Fibroblast of lung (primary cell): Measurements from ENCODE around the gene MITF. TPM values are rescaled to one million over a fixed set of nuclear protein-coding genes. Genes with fewer than 3 reads are reported as not detected.

Experiments
- DNase-seq, 2 donors: peaks; one replicate each; pipeline versions ENCODE4 v3.0.0 to v3.0.0-alpha.2; 2010; ENCODE audit warnings: low read depth in 2 of 2
- H2AFZ ChIP-seq: 2 replicates; pipeline ENCODE4 v1.5.1; 2012; ENCODE audit warnings: low read length, control low read depth, inconsistent platforms
- H3K27ac ChIP-seq: 2 replicates; pipeline ENCODE4 v1.5.1; 2011; ENCODE audit warnings: low read length, control low read depth; ENCODE audit not compliant: insufficient read depth
- H3K27me3 ChIP-seq: 2 replicates; pipeline ENCODE4 v1.5.1; 2011; ENCODE audit warnings: mild to moderate bottlenecking, low read length; ENCODE audit not compliant: control insufficient read depth, insufficient read depth
- H3K36me3 ChIP-seq: 2 replicates; pipeline ENCODE4 v1.5.1; 2011; ENCODE audit warnings: low read length; ENCODE audit not compliant: control insufficient read depth, insufficient read depth
- H3K4me1 ChIP-seq: 2 replicates; pipeline ENCODE4 v1.5.1; 2011; ENCODE audit warnings: low read length; ENCODE audit not compliant: control insufficient read depth, insufficient read depth; ENCODE audit errors: extremely low read depth
- H3K4me2 ChIP-seq: 2 replicates; pipeline ENCODE4 v1.5.1; 2011; ENCODE audit warnings: low read length, control low read depth; ENCODE audit not compliant: insufficient read depth; ENCODE audit errors: extremely low read depth
- H3K4me3 ChIP-seq, 4 experiments: fragments of 200-600 bp in 1 of 4; sonication (generic) in 1 of 4; replicated peaks in 1 of 4; 2 replicates each; pipeline ENCODE4 v1.5.1; 2011 to 2016; ENCODE audit warnings: low read length in 4 of 4, low read depth in 3 of 4, mild to moderate bottlenecking in 3 of 4, control low read depth in 2 of 4, inconsistent platforms in 1 of 4, mixed read lengths in 1 of 4; ENCODE audit not compliant: insufficient read depth in 1 of 4; ENCODE audit errors: control extremely low read depth in 1 of 4
- H3K79me2 ChIP-seq: 2 replicates; pipeline ENCODE4 v1.5.1; 2012; ENCODE audit warnings: mild to moderate bottlenecking, low read length, inconsistent platforms; ENCODE audit not compliant: control insufficient read depth, insufficient read depth
- H3K9ac ChIP-seq: 2 replicates; pipeline ENCODE4 v1.5.1; 2011; ENCODE audit warnings: mild to moderate bottlenecking, low read length, control low read depth; ENCODE audit not compliant: insufficient read depth
- H3K9me3 ChIP-seq: 2 replicates; pipeline ENCODE4 v1.5.1; 2012; ENCODE audit warnings: low read depth, low read length; ENCODE audit not compliant: control insufficient read depth, insufficient read depth
- H4K20me1 ChIP-seq: 2 replicates; pipeline ENCODE4 v1.5.1; 2011; ENCODE audit warnings: low read length; ENCODE audit not compliant: control insufficient read depth, insufficient read depth; ENCODE audit errors: extremely low read depth
- CTCF ChIP-seq, 2 donors: IDR thresholded peaks in 1 of 2; conservative IDR thresholded peaks in 1 of 2; 1 replicate in 1 of 2; 2 replicates in 1 of 2; pipeline ENCODE4 v1.5.1; 2011 to 2012; ENCODE audit warnings: low read length in 2 of 2, control low read depth in 1 of 2, inconsistent platforms in 1 of 2, low read depth in 1 of 2, mild to moderate bottlenecking in 1 of 2
- EZH2 ChIP-seq: IDR thresholded peaks from 2 replicates; pipeline ENCODE4 v1.5.1; 2012; ENCODE audit warnings: low read length, control low read depth, mild to moderate bottlenecking; ENCODE audit errors: missing control alignments
- polyA plus RNA-seq, 2 donors: library from polyadenylated mRNA; depleted of rRNA in 1 of 2; stranded (reverse) in 1 of 2; unstranded in 1 of 2; fragments of >200 nt; gene quantifications; 2 replicates each; pipeline ENCODE4 v1.2.1, GENCODE V29; 2011 to 2012; ENCODE audit warnings: missing spikeins in 1 of 2
- total RNA-seq: library from RNA; depleted of rRNA; stranded (reverse); fragments of >200 nt; gene quantifications from 2 replicates; pipeline ENCODE4 v1.2.1, GENCODE V29; 2014

The MITF gene
- total and polyA plus RNA-seq, 2 donors (not counting 1 experiment from before 2014, with no cell fraction given) = 31.6 to 34.3 TPM

- H3K9ac ChIP-seq = no peak overlapping the region
- no peak for DNase-seq
- no peak overlapping the region for H3K4me3 ChIP-seq
- H3K4me2 ChIP-seq = no peak overlapping the region
- TF ChIP-seq CTCF (conservative IDR thresholded peaks at IDR 0.05 in 1 of 2, IDR thresholded peaks at IDR 0.05 in 1 of 2; ENCODE audit: low read depth in 1 of 2, low read length in 2 of 2) (no peak), EZH2 (no peak)
- no peak overlapping the region for H3K27ac ChIP-seq
- no peaks in the 10 kb centered on the region for H4K20me1 ChIP-seq
- H2AFZ ChIP-seq = no peak overlapping the region
- no peaks in the 10 kb centered on the region for H3K27me3 ChIP-seq
- H3K9me3 ChIP-seq = no peaks in the 10 kb centered on the region
- H3K36me3 ChIP-seq = no peaks in the 10 kb centered on the region
- no peaks in the 10 kb centered on the region for H3K79me2 ChIP-seq
- peaks cover 5% of the 10 kb centered on the region for H3K4me1 ChIP-seq
These were observed 36.5 kb downstream of the MITF start for GRCh38 chr3:69775751-69776150.

- H3K4me3 ChIP-seq = no peak overlapping the region
- no peak overlapping the region for H3K4me2 ChIP-seq
- no peaks in the 10 kb centered on the region for H3K36me3 ChIP-seq
- H3K9ac ChIP-seq = no peak overlapping the region
- no peak overlapping the region for H3K27ac ChIP-seq
- H3K9me3 ChIP-seq = no peaks in the 10 kb centered on the region
- TF ChIP-seq CTCF (conservative IDR thresholded peaks at IDR 0.05 in 1 of 2, IDR thresholded peaks at IDR 0.05 in 1 of 2; ENCODE audit: low read depth in 1 of 2, low read length in 2 of 2) (no peak), EZH2 (no peak)
- no peaks in the 10 kb centered on the region for H3K79me2 ChIP-seq
- peaks cover 2% of the 10 kb centered on the region for H3K4me1 ChIP-seq
- DNase-seq = no peak
- no peak overlapping the region for H2AFZ ChIP-seq
- H4K20me1 ChIP-seq = no peaks in the 10 kb centered on the region
- H3K27me3 ChIP-seq = no peaks in the 10 kb centered on the region
These were observed 37.0 kb downstream of the MITF start for GRCh38 chr3:69776289-69776688.

DNA sequence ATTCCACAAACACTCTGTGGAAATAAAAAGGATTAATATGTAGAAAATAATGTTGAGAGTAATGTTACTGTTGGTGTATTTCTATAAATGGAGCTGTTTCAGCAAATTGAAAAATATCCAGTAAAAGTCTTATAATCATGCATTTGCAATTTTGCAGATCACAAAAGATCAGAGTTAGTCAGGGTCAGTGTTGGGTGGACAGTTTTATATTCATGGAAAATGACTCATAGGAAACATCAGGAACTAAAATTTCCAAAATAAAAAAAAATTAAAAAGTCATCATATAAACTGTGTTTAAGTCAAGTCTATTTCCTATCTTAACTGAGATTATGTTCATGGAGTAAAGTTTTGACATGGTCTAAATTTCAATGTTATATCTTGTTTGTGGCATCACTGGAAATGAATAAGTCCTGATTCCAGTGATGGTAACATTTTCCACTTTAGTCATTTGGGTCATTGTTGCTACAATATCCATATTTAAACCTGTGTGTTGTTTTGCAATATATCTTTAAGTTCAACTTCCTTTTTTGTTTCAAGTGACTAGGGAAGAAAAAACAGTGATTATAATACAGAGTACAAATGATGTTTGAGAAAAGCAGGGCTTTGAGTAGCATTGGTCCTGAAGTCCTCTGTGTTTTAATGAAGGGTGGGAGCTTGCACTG is 37.8 kb downstream of the MITF start:
- Histone ChIP-seq H4K20me1 (no peaks in the 10 kb centered on the region), H3K79me2 (no peaks in the 10 kb centered on the region), H3K4me1 (peaks cover 2% of the 10 kb centered on the region), H3K4me2 (no peak overlapping the region), H3K4me3 (no peak overlapping the region), H3K9me3 (no peaks in the 10 kb centered on the region), H3K27me3 (no peaks in the 10 kb centered on the region), H2AFZ (no peak overlapping the region), H3K9ac (no peak overlapping the region), H3K36me3 (no peaks in the 10 kb centered on the region), H3K27ac (no peak overlapping the region)
- DNase-seq = peak in 1 of 2 donors; percentile 23
- no peak for TF ChIP-seq CTCF (conservative IDR thresholded peaks at IDR 0.05 in 1 of 2, IDR thresholded peaks at IDR 0.05 in 1 of 2; ENCODE audit: low read depth in 1 of 2, low read length in 2 of 2)
- TF ChIP-seq EZH2 = no peak
